GM10248 (cell line): ENCODE measurements around the gene FASN.

Source experiments
- CTCF ChIA-PET: fragments of 300-600 bp; sonication (Branson Sonifier 250); formaldehyde crosslinking; extraction: SDS; loops from one replicate; lab custom pipeline; 2021; ENCODE audit warnings: antibody characterized with exemption; lab: Yijun Ruan, JAX
- POLR2A ChIA-PET: fragments of 350-650 bp; sonication (Branson Sonifier 250); formaldehyde crosslinking; extraction: SDS; loops from one replicate; lab custom pipeline; 2020; ENCODE audit warnings: antibody characterized with exemption; lab: Yijun Ruan, JAX
- DNase-seq: peaks from one replicate; pipeline ENCODE4 v3.0.0; 2012; ENCODE audit errors: extremely low spot score
- TF ChIP-seq, protein P1 (sequence below): IDR thresholded peaks from 2 replicates; pipeline ENCODE4 v1.5.1; 2012; ENCODE audit warnings: mild to moderate bottlenecking, low read depth; ENCODE audit errors: extremely low read depth, missing control alignments, control extremely low read depth

Gene FASN

DNA sequence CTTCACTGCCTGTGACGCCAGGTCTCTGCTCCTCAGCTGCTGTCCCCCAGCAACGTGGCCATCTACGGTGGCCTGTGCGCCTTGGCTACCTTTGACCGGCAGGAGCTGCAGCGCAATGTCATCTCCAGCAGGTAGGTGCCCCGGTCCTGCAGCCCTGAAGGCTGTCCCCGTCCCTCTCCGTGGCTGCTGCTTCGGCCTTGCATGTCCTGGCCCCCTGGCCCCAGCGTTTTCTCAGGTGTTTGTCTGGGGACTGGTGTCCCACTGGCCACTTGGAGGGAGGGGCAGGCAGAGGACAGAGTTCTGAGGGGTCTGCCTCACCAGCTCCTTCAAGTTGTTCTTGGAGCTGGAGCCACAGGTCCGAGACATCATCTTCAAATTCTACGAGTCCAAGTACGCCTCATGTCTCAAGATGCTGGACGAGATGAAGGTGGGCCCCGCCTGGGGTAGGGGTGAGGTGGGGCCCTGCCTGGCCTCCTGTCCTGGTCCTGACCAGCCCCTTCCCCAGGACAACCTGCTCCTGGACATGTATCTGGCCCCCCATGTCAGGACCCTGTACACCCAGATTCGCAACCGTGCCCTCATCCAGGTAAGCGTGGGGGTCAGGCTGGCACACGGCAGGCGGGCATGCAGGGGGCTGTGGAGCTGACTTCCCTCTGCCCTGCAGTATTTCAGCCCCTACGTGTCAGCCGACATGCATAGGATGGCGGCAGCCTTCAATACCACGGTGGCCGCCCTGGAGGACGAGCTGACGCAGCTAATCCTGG, 41.9 kb downstream of the FASN start:
- ChIA-PET POLR2A (interaction anchor here (1.1 kb wide), 1 partner anchor 18 kb away, joined by 3 read pairs; the partner anchor contains the start of gene DCXR), CTCF (interaction anchor here (0.9 to 1.5 kb wide), 5 partner anchors 10 to 98 kb away, joined by 3 to 5 read pairs (median 3); partner anchors contain the start of genes DCXR and DUS1L)
- DNase-seq: no peak
- TF ChIP-seq, protein P1, sequence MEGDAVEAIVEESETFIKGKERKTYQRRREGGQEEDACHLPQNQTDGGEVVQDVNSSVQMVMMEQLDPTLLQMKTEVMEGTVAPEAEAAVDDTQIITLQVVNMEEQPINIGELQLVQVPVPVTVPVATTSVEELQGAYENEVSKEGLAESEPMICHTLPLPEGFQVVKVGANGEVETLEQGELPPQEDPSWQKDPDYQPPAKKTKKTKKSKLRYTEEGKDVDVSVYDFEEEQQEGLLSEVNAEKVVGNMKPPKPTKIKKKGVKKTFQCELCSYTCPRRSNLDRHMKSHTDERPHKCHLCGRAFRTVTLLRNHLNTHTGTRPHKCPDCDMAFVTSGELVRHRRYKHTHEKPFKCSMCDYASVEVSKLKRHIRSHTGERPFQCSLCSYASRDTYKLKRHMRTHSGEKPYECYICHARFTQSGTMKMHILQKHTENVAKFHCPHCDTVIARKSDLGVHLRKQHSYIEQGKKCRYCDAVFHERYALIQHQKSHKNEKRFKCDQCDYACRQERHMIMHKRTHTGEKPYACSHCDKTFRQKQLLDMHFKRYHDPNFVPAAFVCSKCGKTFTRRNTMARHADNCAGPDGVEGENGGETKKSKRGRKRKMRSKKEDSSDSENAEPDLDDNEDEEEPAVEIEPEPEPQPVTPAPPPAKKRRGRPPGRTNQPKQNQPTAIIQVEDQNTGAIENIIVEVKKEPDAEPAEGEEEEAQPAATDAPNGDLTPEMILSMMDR: no peak

DNA sequence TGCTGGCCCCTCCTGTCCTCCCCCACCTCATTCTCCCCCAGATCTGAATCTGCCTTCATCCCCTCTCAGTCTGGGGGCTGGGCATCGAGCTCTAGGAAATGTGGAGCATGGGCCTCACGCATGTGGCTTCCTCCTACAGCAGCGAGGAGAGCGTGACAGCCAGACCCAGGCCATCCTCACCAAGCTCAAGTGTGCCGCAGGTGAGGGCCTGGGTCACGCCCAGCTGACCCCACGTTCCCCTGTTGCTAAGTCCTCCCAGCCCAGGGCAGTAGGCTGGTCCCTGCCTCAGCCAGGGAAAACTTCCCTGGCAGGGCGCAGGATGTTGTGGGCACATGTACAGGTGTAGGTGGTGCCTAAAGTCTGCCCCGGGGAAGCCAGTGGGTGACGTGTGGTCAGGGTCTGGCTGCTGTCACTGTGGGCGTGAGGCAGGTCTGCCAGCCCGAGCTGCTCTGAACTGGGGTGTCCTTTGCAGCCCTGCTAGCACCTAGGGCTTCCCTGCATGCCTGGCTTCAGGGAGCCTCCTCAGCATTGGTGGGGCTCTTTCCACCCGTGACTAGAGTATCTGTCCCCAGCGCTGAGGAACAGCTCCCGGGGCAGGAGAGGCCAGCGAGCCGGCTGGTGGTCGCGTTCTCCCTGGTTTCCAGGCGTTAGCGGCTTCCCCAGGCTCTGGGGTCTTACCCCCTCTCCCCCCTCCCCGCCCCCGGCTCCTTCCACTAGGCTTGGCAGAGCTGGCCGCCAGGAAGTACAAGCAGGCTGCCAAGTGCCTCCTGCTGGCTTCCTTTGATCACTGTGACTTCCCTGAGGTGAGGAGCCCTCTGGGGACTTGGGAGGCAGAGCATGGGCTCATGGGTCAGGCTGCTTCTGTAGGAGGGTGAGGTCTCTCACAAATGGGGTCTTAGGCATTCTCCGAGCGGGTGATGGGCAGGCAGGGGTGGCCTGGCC, 42.7 kb downstream of the FASN start:
- DNase-seq: no peak
- CTCF ChIA-PET: interaction anchor here (1.1 to 1.2 kb wide), 3 partner anchors 18 to 99 kb away, joined by 3 to 4 read pairs (median 3); partner anchors contain the start of gene DCXR
- TF ChIP-seq, protein P1: no peak
- POLR2A ChIA-PET: interaction anchor here (0.6 to 1.1 kb wide), 2 partner anchors 18 to 457 kb away, joined by 3 read pairs; partner anchors contain the start of gene DCXR

GRCh38 chr17:82054351-82055022, 43.5 kb downstream of the FASN start:
- TF ChIP-seq, protein P1: no peak
- no peak for DNase-seq
- CTCF ChIA-PET: interaction anchor here (1.5 kb wide), 1 partner anchor 102 kb away, joined by 3 read pairs; no protein-coding TSS in a partner anchor
- POLR2A ChIA-PET: no interaction called here

DNA sequence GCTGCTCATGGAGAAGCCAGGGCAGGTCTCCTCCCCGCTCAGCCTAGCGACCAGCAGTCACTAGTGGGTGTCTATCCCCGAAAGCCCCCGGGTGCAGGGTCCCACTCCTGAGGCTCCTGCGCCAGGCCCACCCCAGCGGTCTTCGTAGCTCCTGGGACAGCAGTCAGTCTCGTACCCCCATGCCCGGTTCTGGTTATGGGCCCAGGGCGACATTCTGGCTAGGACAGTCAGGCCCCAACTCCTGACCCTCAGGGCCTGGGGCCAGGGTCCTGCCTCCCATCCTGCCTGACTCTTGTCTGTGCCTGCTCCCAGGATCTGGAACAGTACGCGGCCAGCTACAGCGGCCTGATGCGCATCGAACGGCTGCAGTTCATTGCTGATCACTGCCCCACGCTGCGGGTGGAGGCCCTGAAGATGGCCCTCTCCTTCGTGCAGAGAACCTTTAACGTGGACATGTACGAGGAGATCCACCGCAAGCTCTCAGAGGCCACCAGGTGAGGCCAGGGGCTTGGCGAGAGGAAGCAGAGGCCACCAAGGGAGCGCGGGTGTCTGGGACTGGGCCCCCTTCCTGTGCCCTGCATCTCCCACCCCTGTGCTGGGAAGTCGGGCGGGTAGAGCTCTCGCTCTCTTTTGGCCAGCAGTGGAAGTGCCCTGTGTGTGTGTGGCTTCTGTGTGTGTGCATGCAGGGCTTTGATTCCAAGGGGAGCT, 44.3 kb downstream of the FASN start:
- DNase-seq: no peak
- POLR2A ChIA-PET: no interaction called here
- CTCF ChIA-PET: interaction anchor here (1.3 to 1.5 kb wide), 2 partner anchors 20 to 103 kb away, joined by 3 read pairs; no protein-coding TSS in a partner anchor
- TF ChIP-seq, protein P1: no peak

DNA sequence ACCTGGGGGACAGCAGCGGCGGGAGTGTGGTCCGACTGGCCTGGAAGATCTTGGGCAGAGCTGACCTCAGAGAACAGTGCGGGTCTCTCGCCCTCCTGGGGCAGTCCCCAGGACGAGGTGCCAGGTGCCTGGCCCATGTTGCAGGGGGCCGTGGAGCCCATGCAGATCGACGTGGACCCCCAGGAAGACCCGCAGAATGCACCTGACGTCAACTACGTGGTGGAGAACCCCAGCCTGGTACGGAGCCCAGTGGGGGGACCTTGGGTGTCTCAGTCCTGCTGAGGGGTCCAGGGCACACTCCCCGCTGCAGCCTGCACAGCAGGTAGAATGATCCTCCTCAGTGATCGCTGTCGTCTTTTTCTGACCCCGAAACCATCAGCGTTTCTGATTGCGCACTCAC, 44.9 kb downstream of the FASN start:
- DNase-seq: no peak
- ChIA-PET CTCF (interaction anchor here (1.3 to 1.5 kb wide), 2 partner anchors 21 to 103 kb away, joined by 3 read pairs; no protein-coding TSS in a partner anchor), POLR2A (interaction anchor here (0.5 kb wide), 1 partner anchor 9 kb away, joined by 4 read pairs; no protein-coding TSS in a partner anchor)
- TF ChIP-seq, protein P1: no peak
